ENCODE results near the gene HAVCR1. TPM values are rescaled to one million over a fixed set of nuclear protein-coding genes. Genes with fewer than 3 reads are reported as not detected.

Gene HAVCR1
- total and polyA plus RNA-seq, 11 donors = 0.18 to 0.56 TPM; not detected in 9

DNA sequence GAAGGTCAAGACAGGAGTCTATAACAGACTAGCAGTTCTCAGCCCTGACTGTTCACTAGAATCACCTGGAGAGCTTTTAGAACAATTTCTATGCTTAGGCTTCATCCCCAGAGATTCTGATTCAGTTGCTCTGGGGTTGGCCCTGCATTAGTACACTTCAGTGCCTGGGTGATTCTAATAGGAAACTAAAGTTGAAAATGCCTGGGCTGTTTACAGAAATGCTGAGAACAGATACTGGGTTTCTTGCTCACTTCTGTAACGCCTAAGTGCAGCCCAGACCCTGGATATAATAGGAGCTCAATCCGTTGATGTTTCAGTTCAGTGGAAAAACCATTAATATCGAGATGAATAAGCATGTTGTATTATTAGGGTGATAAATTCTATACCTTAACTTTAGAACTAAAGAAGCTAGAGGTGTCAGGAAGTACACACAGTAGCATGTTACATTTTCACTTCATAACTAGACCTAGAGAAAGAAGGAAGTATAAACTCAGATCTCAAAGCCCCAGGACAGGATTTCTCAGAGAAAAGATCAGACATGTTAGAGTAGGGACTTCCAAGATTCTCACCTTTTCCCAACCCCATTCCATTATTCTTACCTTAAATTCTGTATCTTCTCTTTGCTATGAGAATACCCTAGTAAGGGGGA lies 29.6 kb upstream of the HAVCR1 start:
- TF ChIP-seq CTCF (IDR thresholded peaks at IDR 0.05) = no peak
- no peak for TF ChIP-seq POLR2A (IDR thresholded peaks at IDR 0.05)
- no peak overlapping the region for H3K4me3 ChIP-seq
- no peaks in the 10 kb centered on the region for H3K4me1 ChIP-seq
- no peak for ATAC-seq
- no peaks in the 10 kb centered on the region for H3K9me3 ChIP-seq
- H3K27me3 ChIP-seq = no peaks in the 10 kb centered on the region
- intact Hi-C loops (cut with DNase I) = no loop called here
- H3K36me3 ChIP-seq = peaks cover 0 to 53% (median 0%) of the 10 kb centered on the region in 9 donors
- WGBS, 4 donors = 78 to 91% (median 83%) methylated on average over 3 of the region's 3 CpGs
- no peak overlapping the region for H3K27ac ChIP-seq
- no peak for DNase-seq

DNA sequence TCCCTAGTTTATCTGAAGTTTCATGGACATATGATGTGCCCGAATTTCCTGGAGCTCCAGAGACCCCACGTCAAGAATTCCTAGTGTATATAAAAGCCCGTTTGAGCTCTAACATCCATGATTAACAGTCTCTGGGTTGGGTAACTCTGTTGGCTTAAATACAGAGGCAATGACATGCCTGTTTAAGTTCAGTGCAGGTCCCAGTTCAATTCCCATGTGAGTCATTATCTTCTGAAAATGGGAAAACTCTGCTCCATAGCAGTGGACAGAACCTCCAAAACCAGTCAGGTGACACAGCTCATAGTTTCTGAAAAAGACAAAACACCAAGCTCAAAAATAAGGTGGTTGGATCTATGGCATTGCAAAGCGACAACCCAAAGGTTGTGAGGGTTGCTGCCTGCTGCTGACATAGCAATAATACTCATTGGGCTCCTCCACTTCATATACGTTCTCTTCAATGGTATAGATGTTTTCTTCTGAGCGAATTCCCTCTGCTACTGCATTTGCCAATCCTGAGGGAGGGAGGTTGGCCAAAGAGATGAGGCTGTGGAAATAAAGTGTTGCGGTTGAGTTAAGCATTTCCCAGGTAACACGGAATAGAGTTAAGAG lies 27.9 kb upstream of the HAVCR1 start:
- H3K27ac ChIP-seq = no peak overlapping the region
- ATAC-seq (no peak), DNase-seq (no peak)
- no peaks in the 10 kb centered on the region for H3K27me3 ChIP-seq
- TF ChIP-seq POLR2A (IDR thresholded peaks at IDR 0.05) (no peak), CTCF (IDR thresholded peaks at IDR 0.05) (no peak)
- no peak overlapping the region for H3K4me3 ChIP-seq
- WGBS, 4 donors = 82 to 93% (median 87%) methylated on average over 8 of the region's 8 CpGs
- no peaks in the 10 kb centered on the region for H3K4me1 ChIP-seq
- H3K36me3 ChIP-seq = peaks cover 0 to 50% (median 0%) of the 10 kb centered on the region in 9 donors
- intact Hi-C loops (cut with DNase I) = no loop called here
- H3K9me3 ChIP-seq = no peaks in the 10 kb centered on the region

- Histone ChIP-seq H3K4me1 (no peaks in the 10 kb centered on the region), H3K4me3 (no peak overlapping the region), H3K27me3 (no peaks in the 10 kb centered on the region), H3K27ac (no peak overlapping the region), H3K9me3 (no peaks in the 10 kb centered on the region), H3K36me3 (peaks cover 0 to 42% (median 0%) of the 10 kb centered on the region in 9 donors)
- WGBS, 4 donors = 62 to 84% (median 66%) methylated on average over 4 of the region's 4 CpGs
- ATAC-seq (no peak), DNase-seq (no peak)
- TF ChIP-seq CTCF (IDR thresholded peaks at IDR 0.05) (no peak), POLR2A (IDR thresholded peaks at IDR 0.05) (no peak)
- intact Hi-C loops (cut with DNase I) = no loop called here
Measured at GRCh38 chr5:157085930-157086329, 27.0 kb upstream of the HAVCR1 start.

DNA sequence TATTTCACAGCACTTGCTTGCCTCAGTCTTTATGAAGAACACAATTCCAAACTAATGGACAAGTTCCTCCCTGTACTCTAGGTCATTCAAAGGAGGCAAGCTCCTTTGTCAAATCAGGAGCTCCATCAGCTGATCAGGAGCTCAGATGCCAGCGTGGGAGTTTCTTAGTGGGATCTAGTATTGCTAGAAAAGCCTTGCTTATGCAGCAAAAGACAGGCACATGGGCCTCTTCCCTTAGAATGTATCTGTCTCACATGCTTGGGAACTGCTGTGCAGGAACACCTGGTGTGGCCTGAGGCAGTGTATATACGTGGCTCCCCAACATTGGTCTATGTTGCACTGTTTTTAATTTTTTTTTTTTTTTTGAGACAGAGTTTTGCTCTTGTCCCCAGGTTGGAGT lies 21.4 kb upstream of the HAVCR1 start:
- ATAC-seq (no peak), DNase-seq (no peak)
- no peaks in the 10 kb centered on the region for H3K36me3 ChIP-seq
- 74 to 80% (median 76%) methylated on average over 2 of the region's 2 CpGs for WGBS, 4 donors
- TF ChIP-seq CTCF (IDR thresholded peaks at IDR 0.05) (no peak), POLR2A (IDR thresholded peaks at IDR 0.05) (no peak)
- no peaks in the 10 kb centered on the region for H3K27me3 ChIP-seq
- peaks cover 0 to 19% (median 0%) of the 10 kb centered on the region in 12 donors for H3K4me1 ChIP-seq
- H3K4me3 ChIP-seq = no peak overlapping the region
- H3K9me3 ChIP-seq = no peaks in the 10 kb centered on the region
- intact Hi-C loops (cut with DNase I) = no loop called here
- no peak overlapping the region for H3K27ac ChIP-seq
